ENCODE measurements around the gene GNG13. TPM values are rescaled to one million over a fixed set of nuclear protein-coding genes. Genes with fewer than 3 reads are reported as not detected.

GNG13 gene
- total RNA-seq, 1 experiment from 2014 or later: not detected

GRCh38 chr16:795580-796229 is 4.8 kb downstream of the GNG13 start:
- peaks cover 4% of the 10 kb centered on the region for H3K23me2 ChIP-seq (ENCODE audit: insufficient read length, low read depth, low read length, poor library complexity, severe bottlenecking)
- H3K27me3 ChIP-seq (ENCODE audit: insufficient read depth, low read length): no peaks in the 10 kb centered on the region
- H3K56ac ChIP-seq (ENCODE audit: insufficient read length, low read depth, low read length): no peak overlapping the region
- no peak overlapping the region for H2BK15ac ChIP-seq (ENCODE audit: low read depth, low read length)
- H2AK5ac ChIP-seq (ENCODE audit: insufficient read length, low read length): no peak overlapping the region
- H3K4ac ChIP-seq (ENCODE audit: low read depth, low read length): no peak overlapping the region
- H3T11ph ChIP-seq (ENCODE audit: low read length): no peak overlapping the region
- no CpG with 5 or more reads among the region's 33 CpGs for WGBS (ENCODE audit: extremely low coverage, insufficient read length, low lambda C conversion rate)
- no peak overlapping the region for H2BK12ac ChIP-seq (ENCODE audit: insufficient read length, low read depth, low read length)
- H2BK20ac ChIP-seq (ENCODE audit: low read depth, low read length, poor library complexity, severe bottlenecking): no peak overlapping the region
- H2BK120ac ChIP-seq (ENCODE audit: low read depth, low read length, poor library complexity, severe bottlenecking): no peak overlapping the region
- H3K18ac ChIP-seq (ENCODE audit: insufficient read length, low read depth, low read length): no peak overlapping the region
- H4K91ac ChIP-seq (ENCODE audit: insufficient read length, low read depth, low read length): no peak overlapping the region
- H3K27me3 Mint-ChIP-seq (ENCODE audit: low read depth): peaks cover 14% of the 10 kb centered on the region
- no peaks in the 10 kb centered on the region for H3K4me1 Mint-ChIP-seq
- no peaks in the 10 kb centered on the region for H3K9me3 ChIP-seq (ENCODE audit: control insufficient read depth, low read depth, low read length)
- no peak overlapping the region for H2BK5ac ChIP-seq (ENCODE audit: insufficient read length, low read length)
- H3K4me2 ChIP-seq (ENCODE audit: insufficient read depth, insufficient read length, low read length): no peak overlapping the region
- H3K4me1 ChIP-seq (ENCODE audit: insufficient read depth, low read length): no peaks in the 10 kb centered on the region
- H3K23ac ChIP-seq (ENCODE audit: insufficient read length, low read depth, low read length): no peak overlapping the region
- no peak overlapping the region for H4K5ac ChIP-seq (ENCODE audit: insufficient read length, low read depth, low read length)
- H3K4me3 Mint-ChIP-seq: no peak overlapping the region
- no peak overlapping the region for H2AFZ ChIP-seq (ENCODE audit: low read length)
- peaks cover 21 to 46% (median 34%) of the 10 kb centered on the region in 3 experiments; a peak in 6 of 7 replicates for H3K36me3 Mint-ChIP-seq (ENCODE audit: insufficient read depth in 1 of 3, low read depth in 3 of 3)
- no peaks in the 10 kb centered on the region for H3K79me1 ChIP-seq (ENCODE audit: insufficient read depth, low read depth, low read length, poor library complexity, severe bottlenecking)
- H3K9ac ChIP-seq (ENCODE audit: extremely low read depth, insufficient read length, low read length): no peak overlapping the region
- peaks cover 0 to 3% of the 10 kb centered on the region in 2 experiments; a peak in 1 of 5 replicates for H3K9me3 Mint-ChIP-seq
- no peak overlapping the region for H4K8ac ChIP-seq (replicated peaks; ENCODE audit: insufficient read length, low read depth, low read length)
- no peak for TF ChIP-seq CTCF (conservative IDR thresholded peaks at IDR 0.05)
- DNase-seq: no peak
- no peak overlapping the region for H3K14ac ChIP-seq (ENCODE audit: insufficient read depth, low read length)
- no peaks in the 10 kb centered on the region for H3K79me2 ChIP-seq (ENCODE audit: insufficient read depth, low read length)
- no peaks in the 10 kb centered on the region for H4K20me1 ChIP-seq (ENCODE audit: control insufficient read depth, insufficient read depth, insufficient read length)
- H3K27ac Mint-ChIP-seq: no peak overlapping the region
- no peak overlapping the region for H3K27ac ChIP-seq (ENCODE audit: insufficient read length, low read depth, low read length)
